Measurements from ENCODE around the gene DENND1A. TPM values are rescaled to one million over a fixed set of nuclear protein-coding genes. Genes with fewer than 3 reads are reported as not detected.

Gene DENND1A
- total RNA-seq, 1 experiment from 2014 or later = 19.7 TPM

DNA sequence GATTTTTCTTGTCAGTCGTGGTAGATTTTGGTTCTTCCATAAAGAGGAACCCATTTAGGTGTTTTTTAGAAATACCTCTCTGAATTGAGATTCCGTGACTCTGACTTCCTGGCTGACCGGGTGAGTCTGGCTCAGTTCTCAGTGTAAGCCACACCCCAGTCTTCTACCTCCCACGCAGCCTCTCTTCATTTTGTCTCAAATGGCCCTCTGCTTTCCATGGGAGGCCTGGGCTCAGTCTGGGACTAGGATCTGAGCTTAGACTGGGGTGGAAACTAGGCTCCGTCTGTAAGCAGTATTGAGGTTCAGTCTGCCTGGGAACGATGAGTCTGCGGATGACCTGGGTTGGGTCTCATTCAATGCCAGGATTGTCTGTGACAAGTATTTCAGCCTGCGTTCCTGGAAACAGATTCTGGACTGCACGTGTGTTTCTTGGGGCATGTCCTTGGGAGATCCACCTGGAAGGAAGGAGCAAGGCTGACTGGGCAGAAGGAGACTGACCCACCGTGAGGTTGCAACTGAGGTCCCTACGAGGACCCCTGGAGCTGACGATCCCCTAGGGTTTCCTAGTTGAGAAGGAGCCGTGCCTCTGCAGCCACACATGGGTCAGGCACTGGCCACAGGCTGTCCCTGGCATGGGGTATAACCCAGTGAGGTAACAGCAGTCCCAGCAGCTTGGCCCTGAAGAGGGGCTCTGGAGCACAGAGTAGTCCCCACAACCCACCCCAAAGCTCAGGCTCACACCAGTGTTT is 586.3 kb downstream of the DENND1A start:
- in situ Hi-C loops (cut with HindIII; ENCODE audit: low pct_unique_long_range_greater_than_20kb, low sequenced_read_pairs) = no loop called here

DNA sequence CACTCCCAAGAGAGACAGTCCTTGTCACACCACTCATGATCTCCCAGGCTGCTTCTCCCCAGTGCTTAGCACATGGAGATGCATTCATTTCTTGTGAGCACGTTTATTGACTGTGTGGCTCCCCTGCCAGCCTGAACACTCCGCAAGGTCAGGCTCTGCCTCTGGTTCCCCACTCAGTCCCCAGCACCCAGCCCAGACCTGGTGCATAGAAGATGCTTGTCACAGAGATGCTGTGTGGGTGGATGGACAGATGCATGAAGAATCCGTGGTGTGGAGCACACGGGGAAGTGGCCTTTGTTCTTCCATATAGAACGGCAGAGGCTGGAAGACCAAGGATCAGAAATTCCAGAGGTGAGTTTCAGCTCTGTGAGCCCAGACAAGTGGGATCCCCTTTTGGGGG is 587.7 kb downstream of the DENND1A start:
- BruUV-seq (replicated peaks) = no TSS peak
- DNase-seq (ENCODE audit: low read depth, low spot score) = no peak
- CTCF ChIA-PET = no interaction called here

More for the DNA sequence above, 586.3 kb downstream of the DENND1A start:
- Histone ChIP-seq H3K9me3 (ENCODE audit: control insufficient read depth, insufficient read depth, low read depth, low read length) (no peaks in the 10 kb centered on the region), H3K27ac (ENCODE audit: low read length) (no peak overlapping the region), H3K4me1 (ENCODE audit: control insufficient read depth, insufficient read depth, low read length) (no peaks in the 10 kb centered on the region), H3K4me3 (ENCODE audit: low read depth in 2 of 2, low read length in 2 of 2) (no peak overlapping the region), H3K36me3 (ENCODE audit: control insufficient read depth, insufficient read depth, low read length) (no peaks in the 10 kb centered on the region), H3K27me3 (ENCODE audit: control insufficient read depth, insufficient read depth, low read length) (no peaks in the 10 kb centered on the region)
- no TSS peak for BruUV-seq (replicated peaks)
- DNase-seq (ENCODE audit: low read depth, low spot score) (no peak), ATAC-seq (no peak)
- ChIA-PET CTCF (no interaction called here), POLR2A (no interaction called here)
- TF ChIP-seq, protein P1, sequence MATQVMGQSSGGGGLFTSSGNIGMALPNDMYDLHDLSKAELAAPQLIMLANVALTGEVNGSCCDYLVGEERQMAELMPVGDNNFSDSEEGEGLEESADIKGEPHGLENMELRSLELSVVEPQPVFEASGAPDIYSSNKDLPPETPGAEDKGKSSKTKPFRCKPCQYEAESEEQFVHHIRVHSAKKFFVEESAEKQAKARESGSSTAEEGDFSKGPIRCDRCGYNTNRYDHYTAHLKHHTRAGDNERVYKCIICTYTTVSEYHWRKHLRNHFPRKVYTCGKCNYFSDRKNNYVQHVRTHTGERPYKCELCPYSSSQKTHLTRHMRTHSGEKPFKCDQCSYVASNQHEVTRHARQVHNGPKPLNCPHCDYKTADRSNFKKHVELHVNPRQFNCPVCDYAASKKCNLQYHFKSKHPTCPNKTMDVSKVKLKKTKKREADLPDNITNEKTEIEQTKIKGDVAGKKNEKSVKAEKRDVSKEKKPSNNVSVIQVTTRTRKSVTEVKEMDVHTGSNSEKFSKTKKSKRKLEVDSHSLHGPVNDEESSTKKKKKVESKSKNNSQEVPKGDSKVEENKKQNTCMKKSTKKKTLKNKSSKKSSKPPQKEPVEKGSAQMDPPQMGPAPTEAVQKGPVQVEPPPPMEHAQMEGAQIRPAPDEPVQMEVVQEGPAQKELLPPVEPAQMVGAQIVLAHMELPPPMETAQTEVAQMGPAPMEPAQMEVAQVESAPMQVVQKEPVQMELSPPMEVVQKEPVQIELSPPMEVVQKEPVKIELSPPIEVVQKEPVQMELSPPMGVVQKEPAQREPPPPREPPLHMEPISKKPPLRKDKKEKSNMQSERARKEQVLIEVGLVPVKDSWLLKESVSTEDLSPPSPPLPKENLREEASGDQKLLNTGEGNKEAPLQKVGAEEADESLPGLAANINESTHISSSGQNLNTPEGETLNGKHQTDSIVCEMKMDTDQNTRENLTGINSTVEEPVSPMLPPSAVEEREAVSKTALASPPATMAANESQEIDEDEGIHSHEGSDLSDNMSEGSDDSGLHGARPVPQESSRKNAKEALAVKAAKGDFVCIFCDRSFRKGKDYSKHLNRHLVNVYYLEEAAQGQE (IDR thresholded peaks at IDR 0.05; ENCODE audit: insufficient read depth in 1 of 2, low read depth in 2 of 2, low read length in 1 of 2) = no peak
- TF ChIP-seq POLR2AphosphoS5 (IDR thresholded peaks at IDR 0.05; ENCODE audit: low read depth, low read length) = no peak
- TF ChIP-seq, protein P2, sequence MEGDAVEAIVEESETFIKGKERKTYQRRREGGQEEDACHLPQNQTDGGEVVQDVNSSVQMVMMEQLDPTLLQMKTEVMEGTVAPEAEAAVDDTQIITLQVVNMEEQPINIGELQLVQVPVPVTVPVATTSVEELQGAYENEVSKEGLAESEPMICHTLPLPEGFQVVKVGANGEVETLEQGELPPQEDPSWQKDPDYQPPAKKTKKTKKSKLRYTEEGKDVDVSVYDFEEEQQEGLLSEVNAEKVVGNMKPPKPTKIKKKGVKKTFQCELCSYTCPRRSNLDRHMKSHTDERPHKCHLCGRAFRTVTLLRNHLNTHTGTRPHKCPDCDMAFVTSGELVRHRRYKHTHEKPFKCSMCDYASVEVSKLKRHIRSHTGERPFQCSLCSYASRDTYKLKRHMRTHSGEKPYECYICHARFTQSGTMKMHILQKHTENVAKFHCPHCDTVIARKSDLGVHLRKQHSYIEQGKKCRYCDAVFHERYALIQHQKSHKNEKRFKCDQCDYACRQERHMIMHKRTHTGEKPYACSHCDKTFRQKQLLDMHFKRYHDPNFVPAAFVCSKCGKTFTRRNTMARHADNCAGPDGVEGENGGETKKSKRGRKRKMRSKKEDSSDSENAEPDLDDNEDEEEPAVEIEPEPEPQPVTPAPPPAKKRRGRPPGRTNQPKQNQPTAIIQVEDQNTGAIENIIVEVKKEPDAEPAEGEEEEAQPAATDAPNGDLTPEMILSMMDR (IDR thresholded peaks at IDR 0.05) = no peak
- TF ChIP-seq SIN3A (IDR thresholded peaks at IDR 0.05; ENCODE audit: borderline replicate concordance, insufficient read depth, low read depth, low read length) = no peak
- no peak for TF ChIP-seq TCF7L2 (IDR thresholded peaks at IDR 0.05; ENCODE audit: low read depth, low read length)
- intact Hi-C loops (cut with micrococcal nuclease; ENCODE audit: unreplicated experiment) = no loop called here

More for the DNA sequence above, 587.7 kb downstream of the DENND1A start:
- intact Hi-C loops (cut with micrococcal nuclease; ENCODE audit: unreplicated experiment) = no loop called here
- POLR2A ChIA-PET = no interaction called here
- ATAC-seq = no peak
- Histone ChIP-seq H3K27me3 (ENCODE audit: control insufficient read depth, insufficient read depth, low read length) (no peaks in the 10 kb centered on the region), H3K4me1 (ENCODE audit: control insufficient read depth, insufficient read depth, low read length) (no peaks in the 10 kb centered on the region), H3K4me3 (ENCODE audit: low read depth in 2 of 2, low read length in 2 of 2) (no peak overlapping the region), H3K9me3 (ENCODE audit: control insufficient read depth, insufficient read depth, low read depth, low read length) (no peaks in the 10 kb centered on the region), H3K36me3 (ENCODE audit: control insufficient read depth, insufficient read depth, low read length) (no peaks in the 10 kb centered on the region), H3K27ac (ENCODE audit: low read length) (no peak overlapping the region)
- TF ChIP-seq POLR2AphosphoS5 (IDR thresholded peaks at IDR 0.05; ENCODE audit: low read depth, low read length) = no peak
- TF ChIP-seq, protein P2 (IDR thresholded peaks at IDR 0.05) = no peak
- no peak for TF ChIP-seq SIN3A (IDR thresholded peaks at IDR 0.05; ENCODE audit: borderline replicate concordance, insufficient read depth, low read depth, low read length)
- TF ChIP-seq, protein P1 (IDR thresholded peaks at IDR 0.05; ENCODE audit: insufficient read depth in 1 of 2, low read depth in 2 of 2, low read length in 1 of 2) = no peak
- TF ChIP-seq TCF7L2 (IDR thresholded peaks at IDR 0.05; ENCODE audit: low read depth, low read length) = no peak
- in situ Hi-C loops (cut with HindIII; ENCODE audit: low pct_unique_long_range_greater_than_20kb, low sequenced_read_pairs) = no loop called here
